Measurements from ENCODE around the gene ZNF175.

ZNF175 gene

DNA sequence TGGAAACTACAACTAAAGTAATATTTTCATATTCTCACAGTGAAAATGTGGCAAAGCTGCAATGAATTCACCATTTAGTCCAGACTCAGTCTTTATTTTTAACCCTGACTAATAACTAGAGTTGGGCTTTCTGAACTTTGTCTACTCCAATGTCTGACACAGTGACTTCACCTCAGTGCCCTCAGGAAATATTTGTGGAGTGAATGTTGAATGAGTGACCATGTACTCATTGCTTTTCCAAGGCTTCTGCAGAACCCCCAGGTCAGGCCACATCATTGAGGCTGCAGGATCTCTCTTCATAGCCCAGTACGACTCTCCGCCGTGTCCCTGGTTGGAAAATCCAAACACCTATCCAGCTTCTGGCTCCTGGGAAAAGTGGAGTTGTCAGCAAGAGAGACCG lies 1.8 kb downstream of the ZNF175 start:
- TF ChIP-seq, protein P1, sequence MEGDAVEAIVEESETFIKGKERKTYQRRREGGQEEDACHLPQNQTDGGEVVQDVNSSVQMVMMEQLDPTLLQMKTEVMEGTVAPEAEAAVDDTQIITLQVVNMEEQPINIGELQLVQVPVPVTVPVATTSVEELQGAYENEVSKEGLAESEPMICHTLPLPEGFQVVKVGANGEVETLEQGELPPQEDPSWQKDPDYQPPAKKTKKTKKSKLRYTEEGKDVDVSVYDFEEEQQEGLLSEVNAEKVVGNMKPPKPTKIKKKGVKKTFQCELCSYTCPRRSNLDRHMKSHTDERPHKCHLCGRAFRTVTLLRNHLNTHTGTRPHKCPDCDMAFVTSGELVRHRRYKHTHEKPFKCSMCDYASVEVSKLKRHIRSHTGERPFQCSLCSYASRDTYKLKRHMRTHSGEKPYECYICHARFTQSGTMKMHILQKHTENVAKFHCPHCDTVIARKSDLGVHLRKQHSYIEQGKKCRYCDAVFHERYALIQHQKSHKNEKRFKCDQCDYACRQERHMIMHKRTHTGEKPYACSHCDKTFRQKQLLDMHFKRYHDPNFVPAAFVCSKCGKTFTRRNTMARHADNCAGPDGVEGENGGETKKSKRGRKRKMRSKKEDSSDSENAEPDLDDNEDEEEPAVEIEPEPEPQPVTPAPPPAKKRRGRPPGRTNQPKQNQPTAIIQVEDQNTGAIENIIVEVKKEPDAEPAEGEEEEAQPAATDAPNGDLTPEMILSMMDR (conservative IDR thresholded peaks at IDR 0.05; ENCODE audit: low read length), result no peak
- DNase-seq (ENCODE audit: low read depth), result peak; percentile 55
- H3K4me3 ChIP-seq (ENCODE audit: low read length), result 0 out of 2 replicates have a peak overlapping the region, but pooled peaks have one; percentile 4

DNA sequence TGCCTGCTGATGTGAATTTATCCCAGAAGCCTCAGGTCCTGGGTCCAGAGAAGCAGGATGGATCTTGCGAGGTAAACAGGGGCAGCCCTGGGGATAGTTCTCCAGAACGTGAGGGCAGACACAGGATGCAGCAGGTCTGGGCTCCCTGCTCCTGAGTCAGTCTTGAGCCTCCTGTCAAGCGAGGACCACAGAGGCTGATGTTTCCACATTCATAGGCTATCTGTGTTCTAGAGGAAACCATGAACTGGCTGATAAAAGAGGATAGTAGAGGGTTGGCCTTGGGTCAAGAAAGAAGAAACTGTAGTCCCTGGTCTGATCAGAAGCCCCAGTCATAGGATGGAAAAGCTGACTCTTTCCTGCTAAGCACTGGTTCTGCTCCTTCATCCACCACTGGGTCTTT lies 2.2 kb downstream of the ZNF175 start:
- TF ChIP-seq, protein P1 (conservative IDR thresholded peaks at IDR 0.05; ENCODE audit: low read length), result no peak
- no peak overlapping the region for H3K4me3 ChIP-seq (ENCODE audit: low read length)
- no peak for DNase-seq (ENCODE audit: low read depth)

DNA sequence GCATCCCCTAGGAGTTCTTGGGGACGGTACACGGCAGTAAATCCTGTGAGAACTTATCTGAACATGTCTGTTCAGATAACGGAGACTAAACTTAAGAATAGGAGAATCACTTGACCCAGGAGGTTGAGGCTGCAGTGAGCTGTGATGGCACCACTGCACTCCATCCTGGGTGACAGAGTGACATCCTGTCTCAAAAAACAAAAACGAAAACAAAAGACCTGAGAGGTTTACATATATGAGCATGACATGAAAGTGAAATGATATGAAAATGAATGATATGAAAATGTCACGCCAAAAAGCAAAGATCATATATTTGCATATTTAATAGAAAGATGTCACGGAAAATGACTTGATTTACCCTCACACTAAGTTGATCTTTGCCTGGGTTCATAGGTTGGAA lies 5.8 kb downstream of the ZNF175 start:
- TF ChIP-seq, protein P1 (conservative IDR thresholded peaks at IDR 0.05; ENCODE audit: low read length), result no peak
- no peak for DNase-seq (ENCODE audit: low read depth)
- H3K4me3 ChIP-seq (ENCODE audit: low read length), result no peak overlapping the region

DNA sequence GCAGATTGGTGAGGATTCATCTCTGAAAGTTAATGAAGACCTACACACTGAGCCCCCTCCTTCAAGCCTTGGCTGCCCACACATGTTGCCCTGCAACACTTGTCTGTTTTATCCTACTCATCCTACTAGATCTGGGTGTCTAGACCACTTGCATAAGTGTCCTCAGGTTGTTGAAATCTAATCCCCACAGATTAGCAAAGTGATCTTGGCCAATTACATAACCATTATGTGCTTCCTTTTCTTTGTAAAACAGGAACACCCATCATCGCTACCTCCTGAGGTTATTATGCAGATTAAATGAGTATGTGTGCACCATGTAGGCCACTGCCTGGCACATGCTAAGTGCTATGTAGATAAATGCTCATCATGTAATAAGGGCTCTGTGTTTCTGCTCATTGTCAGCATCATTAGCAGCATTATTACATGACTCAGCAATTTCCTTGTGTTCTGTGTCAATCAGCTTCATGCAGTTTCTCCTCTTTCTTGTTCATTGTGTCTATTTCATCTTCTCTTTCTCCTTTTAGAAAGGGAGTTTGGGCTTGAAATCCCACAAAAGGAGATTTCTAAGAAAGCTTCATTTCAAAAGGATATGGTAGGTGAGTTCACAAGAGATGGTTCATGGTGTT lies 15.1 kb downstream of the ZNF175 start:
- no peak for DNase-seq (ENCODE audit: low read depth)
- TF ChIP-seq, protein P1 (conservative IDR thresholded peaks at IDR 0.05; ENCODE audit: low read length), result no peak
- no peak overlapping the region for H3K4me3 ChIP-seq (ENCODE audit: low read length)

DNA sequence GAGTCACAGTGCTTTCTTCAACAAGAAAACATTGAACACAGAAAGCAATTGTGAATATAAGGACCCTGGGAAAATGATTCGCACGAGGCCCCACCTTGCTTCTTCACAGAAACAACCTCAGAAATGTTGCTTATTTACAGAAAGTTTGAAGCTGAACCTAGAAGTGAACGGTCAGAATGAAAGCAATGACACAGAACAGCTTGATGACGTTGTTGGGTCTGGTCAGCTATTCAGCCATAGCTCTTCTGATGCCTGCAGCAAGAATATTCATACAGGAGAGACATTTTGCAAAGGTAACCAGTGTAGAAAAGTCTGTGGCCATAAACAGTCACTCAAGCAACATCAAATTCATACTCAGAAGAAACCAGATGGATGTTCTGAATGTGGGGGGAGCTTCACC lies 15.7 kb downstream of the ZNF175 start:
- H3K4me3 ChIP-seq (ENCODE audit: low read length), result no peak overlapping the region
- TF ChIP-seq, protein P1 (conservative IDR thresholded peaks at IDR 0.05; ENCODE audit: low read length), result no peak
- no peak for DNase-seq (ENCODE audit: low read depth)

DNA sequence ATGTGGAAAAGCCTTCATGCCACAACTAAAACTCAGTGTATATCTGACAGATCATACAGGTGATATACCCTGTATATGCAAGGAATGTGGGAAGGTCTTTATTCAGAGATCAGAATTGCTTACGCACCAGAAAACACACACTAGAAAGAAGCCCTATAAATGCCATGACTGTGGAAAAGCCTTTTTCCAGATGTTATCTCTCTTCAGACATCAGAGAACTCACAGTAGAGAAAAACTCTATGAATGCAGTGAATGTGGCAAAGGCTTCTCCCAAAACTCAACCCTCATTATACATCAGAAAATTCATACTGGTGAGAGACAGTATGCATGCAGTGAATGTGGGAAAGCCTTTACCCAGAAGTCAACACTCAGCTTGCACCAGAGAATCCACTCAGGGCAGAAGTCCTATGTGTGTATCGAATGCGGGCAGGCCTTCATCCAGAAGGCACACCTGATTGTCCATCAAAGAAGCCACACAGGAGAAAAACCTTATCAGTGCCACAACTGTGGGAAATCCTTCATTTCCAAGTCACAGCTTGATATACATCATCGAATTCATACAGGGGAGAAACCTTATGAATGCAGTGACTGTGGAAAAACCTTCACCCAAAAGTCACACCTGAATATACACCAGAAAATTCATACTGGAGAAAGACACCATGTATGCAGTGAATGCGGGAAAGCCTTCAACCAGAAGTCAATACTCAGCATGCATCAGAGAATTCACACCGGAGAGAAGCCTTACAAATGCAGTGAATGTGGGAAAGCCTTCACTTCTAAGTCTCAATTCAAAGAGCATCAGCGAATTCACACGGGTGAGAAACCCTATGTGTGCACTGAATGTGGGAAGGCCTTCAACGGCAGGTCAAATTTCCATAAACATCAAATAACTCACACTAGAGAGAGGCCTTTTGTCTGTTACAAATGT lies 16.4 kb downstream of the ZNF175 start:
- TF ChIP-seq, protein P1 (conservative IDR thresholded peaks at IDR 0.05; ENCODE audit: low read length), result no peak
- DNase-seq (ENCODE audit: low read depth), result no peak
- no peak overlapping the region for H3K4me3 ChIP-seq (ENCODE audit: low read length)

DNA sequence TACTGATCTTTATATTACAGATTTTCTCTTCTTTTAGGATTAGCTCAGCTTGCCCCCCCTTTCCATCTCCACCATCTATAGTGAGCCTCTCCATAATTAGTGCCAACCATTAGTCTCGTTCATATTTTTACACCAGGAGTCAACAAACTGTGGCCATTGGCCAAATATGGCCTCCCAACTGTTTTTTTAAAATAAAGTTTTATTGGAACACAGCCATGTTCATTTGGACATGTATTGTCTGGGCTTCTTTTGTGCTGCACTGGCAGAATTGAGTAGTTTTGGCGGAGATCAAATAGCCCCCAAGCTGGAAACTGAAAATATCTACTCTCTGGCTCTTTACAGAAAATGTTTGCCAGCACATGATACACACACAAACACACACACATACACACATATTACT lies 18.4 kb downstream of the ZNF175 start:
- no peak overlapping the region for H3K4me3 ChIP-seq (ENCODE audit: low read length)
- no peak for DNase-seq (ENCODE audit: low read depth)
- TF ChIP-seq, protein P1 (conservative IDR thresholded peaks at IDR 0.05; ENCODE audit: low read length), result no peak

Measured in AG10803 (cell line).